Hepatocyte (in vitro differentiated cells): Measurements from ENCODE around the gene RABGAP1L.

Experiments
- EZH2 ChIP-seq: fragments of 200-600 bp; sonication (generic); IDR thresholded peaks from 2 replicates; pipeline ENCODE4 v1.6.1; 2016; ENCODE audit warnings: antibody characterized with exemption, mild to moderate bottlenecking, borderline replicate concordance
- EZH2phosphoT487 ChIP-seq: fragments of 200-600 bp; sonication (generic); IDR thresholded peaks from one replicate; pipeline ENCODE4 v1.6.1; 2018; ENCODE audit warnings: antibody characterized with exemption, mild to moderate bottlenecking, low read depth, moderate library complexity; ENCODE audit not compliant: unreplicated experiment, severe bottlenecking

GRCh38 chr1:174946031-174946430, 786.7 kb downstream of the RABGAP1L start:
- TF ChIP-seq EZH2 (no peak), EZH2phosphoT487 (no peak)
